ENCODE results near the gene ZNF524. TPM values are rescaled to one million over a fixed set of nuclear protein-coding genes. Genes with fewer than 3 reads are reported as not detected.

Gene ZNF524
- total and polyA plus RNA-seq, 9 of the 15 experiments (the other 6 are each of a cell fraction or from before 2014, with no cell fraction given): 0.08 to 15.6 (median 2.9) TPM

DNA sequence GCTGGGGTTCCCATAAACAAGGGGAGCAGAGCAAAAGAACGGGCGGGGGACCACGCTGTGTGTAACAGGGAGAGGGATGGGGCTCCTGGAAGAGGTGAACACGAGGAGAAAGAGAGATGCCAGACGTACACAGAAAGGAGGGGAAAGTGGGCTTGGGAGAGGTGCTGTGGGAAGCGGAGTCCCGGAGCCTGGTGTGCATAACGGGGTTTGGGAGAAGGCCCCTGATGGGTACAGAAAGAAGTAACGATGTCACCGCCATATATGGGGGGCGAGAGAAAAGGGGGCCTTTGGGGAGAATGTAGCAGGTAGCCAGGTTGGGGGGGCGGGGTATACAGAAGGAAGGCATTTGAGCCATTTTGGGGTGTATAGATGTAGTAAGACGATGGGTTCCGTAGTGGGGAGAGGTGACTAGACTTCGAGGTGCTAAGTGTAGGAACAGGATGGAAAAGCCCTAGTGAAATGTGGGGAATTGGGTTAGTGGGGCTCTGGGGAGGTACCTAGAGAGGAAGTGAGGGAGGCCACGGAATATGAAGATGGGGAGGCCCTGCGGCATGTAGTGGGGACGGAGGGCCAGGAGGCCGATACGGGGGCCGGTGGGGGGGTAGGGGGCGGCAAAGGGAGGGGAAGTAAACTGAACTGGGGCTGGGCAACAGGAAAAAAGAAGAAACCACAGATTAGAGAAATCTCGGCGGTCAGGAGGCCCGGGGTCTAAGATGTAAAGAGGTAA, 41.5 kb downstream of the ZNF524 start (continued):
- no peak for TF ChIP-seq PRPF4 (IDR thresholded peaks at IDR 0.05; ENCODE audit: insufficient read depth, low read depth, low read length, poor library complexity, severe bottlenecking)
- TF ChIP-seq ETV6 (IDR thresholded peaks at IDR 0.05; ENCODE audit: borderline replicate concordance in 1 of 2, low read depth in 2 of 2, low read length in 1 of 2): no peak
- no peak for TF ChIP-seq ETV6 (CRISPR knock-in tag; IDR thresholded peaks at IDR 0.05; ENCODE audit: borderline replicate concordance)
- no peak for TF ChIP-seq ADNP (tag; IDR thresholded peaks at IDR 0.05)
- TF ChIP-seq ZBTB40 (IDR thresholded peaks at IDR 0.05): peak; percentile 43; the same call in 1 of the 2 replicates
- TF ChIP-seq ZBTB40 (CRISPR knock-in tag; IDR thresholded peaks at IDR 0.05): no peak
- TF ChIP-seq ZBTB43 (CRISPR knock-in tag; IDR thresholded peaks at IDR 0.05): no peak
- no peak for TF ChIP-seq PKNOX1 (IDR thresholded peaks at IDR 0.05)
- TF ChIP-seq, protein P1, sequence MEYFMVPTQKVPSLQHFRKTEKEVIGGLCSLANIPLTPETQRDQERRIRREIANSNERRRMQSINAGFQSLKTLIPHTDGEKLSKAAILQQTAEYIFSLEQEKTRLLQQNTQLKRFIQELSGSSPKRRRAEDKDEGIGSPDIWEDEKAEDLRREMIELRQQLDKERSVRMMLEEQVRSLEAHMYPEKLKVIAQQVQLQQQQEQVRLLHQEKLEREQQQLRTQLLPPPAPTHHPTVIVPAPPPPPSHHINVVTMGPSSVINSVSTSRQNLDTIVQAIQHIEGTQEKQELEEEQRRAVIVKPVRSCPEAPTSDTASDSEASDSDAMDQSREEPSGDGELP (CRISPR knock-in tag; IDR thresholded peaks at IDR 0.05; ENCODE audit: borderline replicate concordance): no peak
- TF ChIP-seq ZC3H4 (CRISPR knock-in tag; IDR thresholded peaks at IDR 0.05; ENCODE audit: borderline replicate concordance): no peak
- no peak for TF ChIP-seq CBFB (CRISPR knock-in tag; IDR thresholded peaks at IDR 0.05)
